Prostate gland (tissue), 2 donors: ENCODE data around the gene PLOD3. TPM values are rescaled to one million over a fixed set of nuclear protein-coding genes. Genes with fewer than 3 reads are reported as not detected.

ENCODE experiments used
- DNase-seq: peaks from one replicate; pipeline ENCODE4 v3.0.0-alpha.2; 2019; ENCODE audit warnings: low spot score
- H3K27ac ChIP-seq, 2 donors: fragments of 200-600 bp; sonication (generic); 2 replicates each; pipeline ENCODE4 v1.5.1; 2017 to 2019
- H3K27me3 ChIP-seq: fragments of 200-600 bp; sonication (generic); replicated peaks from 2 replicates; pipeline ENCODE4 v1.5.1; 2019; ENCODE audit not compliant: insufficient read depth
- H3K36me3 ChIP-seq, 2 donors: fragments of 200-600 bp; sonication (generic); 1 replicate in 1 of 2; 2 replicates in 1 of 2; pipeline versions ENCODE4 v1.5.1 to v1.8.1; 2017 to 2019
- H3K4me1 ChIP-seq: fragments of 200-600 bp; sonication (generic); replicated peaks from 2 replicates; pipeline ENCODE4 v1.5.1; 2019
- H3K4me3 ChIP-seq, 2 donors: fragments of 200-600 bp; sonication (generic); 2 replicates each; pipeline ENCODE4 v1.5.1; 2017 to 2019
- H3K9me3 ChIP-seq: fragments of 200-600 bp; sonication (generic); 2 replicates; pipeline ENCODE4 v1.5.1; 2017
- CTCF ChIP-seq, 4 experiments: fragments of 200-600 bp in 2 of 4; fragments of 450-650 bp in 2 of 4; sonication (generic) in 2 of 4; IDR thresholded peaks; 1 replicate in 3 of 4; 2 replicates in 1 of 4; pipeline ENCODE4 v1.5.1; 2016 to 2019; ENCODE audit warnings: antibody characterized with exemption in 4 of 4, mild to moderate bottlenecking in 2 of 4, moderate library complexity in 2 of 4
- POLR2A ChIP-seq: fragments of 450-650 bp; IDR thresholded peaks from one replicate; pipeline ENCODE4 v1.6.1; 2016; ENCODE audit warnings: antibody characterized with exemption, mild to moderate bottlenecking
- POLR2AphosphoS5 ChIP-seq: sonication (generic); formaldehyde crosslinking; IDR thresholded peaks from one replicate; pipeline ENCODE4 v1.6.1; 2017; ENCODE audit warnings: antibody characterized with exemption
- WGBS: methylation state at CpG from one replicate; pipeline ENCODE4 v1.1.5; 2018; 5-methylcytosine and 5-hydroxymethylcytosine counted together
- intact Hi-C: fragments of 100-400 bp; cut with DNase I; formaldehyde crosslinking; loops from one replicate; pipeline ENCODE4 v1.14.2; 2022
- total RNA-seq, 2 donors: library from RNA; depleted of rRNA; stranded (reverse); fragments of >200 nt; gene quantifications; one replicate each; pipeline ENCODE4 v1.1.0, GENCODE V29; 2016

PLOD3 gene
- total RNA-seq, 2 donors from 2014 or later: 24.2 to 52.5 TPM

GRCh38 chr7:101198476-101198875 is 18.9 kb downstream of the PLOD3 start:
- Histone ChIP-seq H3K9me3 (no peaks in the 10 kb centered on the region), H3K4me3 (no peak overlapping the region), H3K36me3 (no peaks in the 10 kb centered on the region), H3K4me1 (peaks cover 5% of the 10 kb centered on the region), H3K27ac (no peak overlapping the region), H3K27me3 (peaks cover 14% of the 10 kb centered on the region)
- WGBS: 77% methylated on average over 14 of the region's 14 CpGs
- no peak for TF ChIP-seq CTCF (IDR thresholded peaks at IDR 0.05)
- no peak for TF ChIP-seq POLR2AphosphoS5
- TF ChIP-seq POLR2A: no peak
- intact Hi-C loops: no loop called here
- no peak for DNase-seq

GRCh38 chr7:101197991-101198390 is 19.4 kb downstream of the PLOD3 start:
- Histone ChIP-seq H3K36me3 (no peaks in the 10 kb centered on the region), H3K4me1 (peaks cover 5% of the 10 kb centered on the region), H3K27ac (no peak overlapping the region), H3K4me3 (no peak overlapping the region), H3K27me3 (peaks cover 14% of the 10 kb centered on the region), H3K9me3 (no peaks in the 10 kb centered on the region)
- intact Hi-C loops: no loop called here
- no peak for DNase-seq
- 80% methylated on average over 17 of the region's 21 CpGs for WGBS
- TF ChIP-seq POLR2A (no peak), CTCF (IDR thresholded peaks at IDR 0.05) (no peak), POLR2AphosphoS5 (no peak)

GRCh38 chr7:101195884-101196283 is 21.5 kb downstream of the PLOD3 start:
- DNase-seq: no peak
- H3K36me3 ChIP-seq: no peaks in the 10 kb centered on the region
- intact Hi-C loops: no loop called here
- no peak for TF ChIP-seq CTCF (IDR thresholded peaks at IDR 0.05)
- no peak for TF ChIP-seq POLR2AphosphoS5
- TF ChIP-seq POLR2A: no peak
- H3K27ac ChIP-seq: no peak overlapping the region
- no peak overlapping the region for H3K4me3 ChIP-seq
- no peaks in the 10 kb centered on the region for H3K9me3 ChIP-seq
- H3K27me3 ChIP-seq: no peaks in the 10 kb centered on the region
- H3K4me1 ChIP-seq: no peaks in the 10 kb centered on the region
- 88% methylated on average over 17 of the region's 17 CpGs for WGBS

GRCh38 chr7:101189109-101189508 is 28.3 kb downstream of the PLOD3 start:
- H3K4me1 ChIP-seq: no peaks in the 10 kb centered on the region
- no peaks in the 10 kb centered on the region for H3K9me3 ChIP-seq
- no peak overlapping the region for H3K4me3 ChIP-seq
- H3K27ac ChIP-seq: no peak overlapping the region
- H3K27me3 ChIP-seq: no peaks in the 10 kb centered on the region
- DNase-seq: no peak
- TF ChIP-seq CTCF (IDR thresholded peaks at IDR 0.05) (no peak), POLR2A (no peak), POLR2AphosphoS5 (no peak)
- H3K36me3 ChIP-seq: no peaks in the 10 kb centered on the region
- intact Hi-C loops: no loop called here
- 71% methylated on average over 8 of the region's 8 CpGs for WGBS

- 96% methylated on average over 4 of the region's 4 CpGs for WGBS
- DNase-seq: no peak
- no peak for TF ChIP-seq POLR2A
- no peak for TF ChIP-seq CTCF (IDR thresholded peaks at IDR 0.05)
- TF ChIP-seq POLR2AphosphoS5: no peak
- intact Hi-C loops: no loop called here
- Histone ChIP-seq H3K36me3 (no peaks in the 10 kb centered on the region), H3K27ac (no peak overlapping the region), H3K9me3 (no peaks in the 10 kb centered on the region), H3K4me1 (no peaks in the 10 kb centered on the region), H3K27me3 (no peaks in the 10 kb centered on the region), H3K4me3 (no peak overlapping the region)
Measured at GRCh38 chr7:101186844-101187428, 30.4 kb downstream of the PLOD3 start.
